ENCODE results near the gene LVRN.

Gene LVRN

GRCh38 chr5:115954144-115954543, 8.1 kb upstream of the LVRN start:
- DNase-seq (ENCODE audit: low read depth in 2 of 2, low spot score in 1 of 2): no peak

- DNase-seq (ENCODE audit: low read depth in 2 of 2, low spot score in 1 of 2): no peak
Measured at GRCh38 chr5:115956957-115957356, 5.3 kb upstream of the LVRN start.

- no peak for DNase-seq (ENCODE audit: low read depth in 2 of 2, low spot score in 1 of 2)
Measured at GRCh38 chr5:115961381-115962238, 665 bp upstream of the LVRN start.

GRCh38 chr5:115962565-115963402, 509 bp downstream of the LVRN start:
- DNase-seq (ENCODE audit: low read depth in 2 of 2, low spot score in 1 of 2): no peak

- DNase-seq (ENCODE audit: low read depth in 2 of 2, low spot score in 1 of 2): no peak
Measured at GRCh38 chr5:115963566-115963965, 1.3 kb downstream of the LVRN start.

GRCh38 chr5:115968770-115969169, 6.5 kb downstream of the LVRN start:
- DNase-seq (ENCODE audit: low read depth in 2 of 2, low spot score in 1 of 2): no peak

- DNase-seq (ENCODE audit: low read depth in 2 of 2, low spot score in 1 of 2): no peak
Measured at GRCh38 chr5:115977096-115977495, 14.8 kb downstream of the LVRN start.

GRCh38 chr5:115977988-115978387, 15.7 kb downstream of the LVRN start:
- no peak for DNase-seq (ENCODE audit: low read depth in 2 of 2, low spot score in 1 of 2)

GRCh38 chr5:115978779-115979178, 16.5 kb downstream of the LVRN start:
- no peak for DNase-seq (ENCODE audit: low read depth in 2 of 2, low spot score in 1 of 2)

GRCh38 chr5:115979201-115980041, 17.1 kb downstream of the LVRN start:
- DNase-seq (ENCODE audit: low read depth in 2 of 2, low spot score in 1 of 2): no peak

GRCh38 chr5:115983519-115983918, 21.2 kb downstream of the LVRN start:
- no peak for DNase-seq (ENCODE audit: low read depth in 2 of 2, low spot score in 1 of 2)

GRCh38 chr5:115985802-115986757, 23.8 kb downstream of the LVRN start:
- no peak for DNase-seq (ENCODE audit: low read depth in 2 of 2, low spot score in 1 of 2)

GRCh38 chr5:115988002-115988401, 25.7 kb downstream of the LVRN start:
- DNase-seq (ENCODE audit: low read depth in 2 of 2, low spot score in 1 of 2): no peak

- DNase-seq (ENCODE audit: low read depth in 2 of 2, low spot score in 1 of 2): no peak
Measured at GRCh38 chr5:115992848-115993350, 30.6 kb downstream of the LVRN start.

GRCh38 chr5:115995351-115995750, 33.1 kb downstream of the LVRN start:
- DNase-seq (ENCODE audit: low read depth in 2 of 2, low spot score in 1 of 2): no peak

- DNase-seq (ENCODE audit: low read depth in 2 of 2, low spot score in 1 of 2): no peak
Measured at GRCh38 chr5:116002116-116002906, 40.0 kb downstream of the LVRN start.

- DNase-seq (ENCODE audit: low read depth in 2 of 2, low spot score in 1 of 2): no peak
Measured at GRCh38 chr5:116004248-116004647, 42.0 kb downstream of the LVRN start.

- DNase-seq (ENCODE audit: low read depth in 2 of 2, low spot score in 1 of 2): no peak
Measured at GRCh38 chr5:116009806-116010205, 47.5 kb downstream of the LVRN start.

- DNase-seq (ENCODE audit: low read depth in 2 of 2, low spot score in 1 of 2): no peak
Measured at GRCh38 chr5:116011046-116011445, 48.8 kb downstream of the LVRN start.
